Dedifferentiated amniotic fluid mesenchymal stem cell (primary cell): Measurements from ENCODE around the gene PPM1G.

Experiments used
- DNase-seq: peaks from one replicate; pipeline ENCODE4 v3.0.0-alpha.2; 2016; ENCODE audit errors: extremely low spot score

PPM1G gene

DNA sequence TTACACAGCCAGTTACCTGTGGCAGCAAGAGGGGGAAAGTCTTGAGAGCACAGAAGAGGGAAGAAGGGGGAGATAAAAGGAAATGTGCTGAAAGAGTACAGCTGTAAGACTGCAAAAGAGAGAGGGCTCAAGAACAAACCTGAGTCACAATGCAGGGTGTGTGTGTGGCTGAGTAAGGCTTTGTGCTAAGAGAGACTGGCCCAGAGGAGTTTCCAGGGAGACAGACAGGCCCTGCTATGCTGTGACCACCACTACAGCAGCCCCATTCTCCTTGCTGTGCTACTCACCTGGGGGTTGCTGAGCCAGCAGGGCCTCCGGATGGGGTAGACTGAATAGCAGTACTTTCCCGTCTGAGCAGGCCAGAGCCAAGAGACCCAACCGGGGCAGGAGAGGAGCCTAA, 74.1 kb downstream of the PPM1G start:
- DNase-seq, result no peak
